GM12878 (cell line): Measurements from ENCODE around the gene PC. TPM values are rescaled to one million over a fixed set of nuclear protein-coding genes. Genes with fewer than 3 reads are reported as not detected.

Experiments
- ATAC-seq: fragments of 200-7000 bp; cut with Tn5 transposase; 3 replicates; pipeline ENCODE4 v1.9.1; 2020; ENCODE audit warnings: mild to moderate bottlenecking, moderate library complexity
- BruUV-seq: library from RNA; stranded (reverse); fragments of 400-500 nt; replicated peaks from 2 replicates; lab custom pipeline; 2021; lab: Mats Ljungman, UMichigan
- CTCF ChIA-PET: fragments of 300-600 bp; sonication (Branson Sonifier 250); formaldehyde crosslinking; extraction: SDS; loops from one replicate; lab custom pipeline; 2021; ENCODE audit warnings: inconsistent platforms; lab: Yijun Ruan, JAX
- POLR2A ChIA-PET: fragments of 350-600 bp; formaldehyde crosslinking; extraction: SDS; loops from one replicate; lab custom pipeline; 2021; ENCODE audit warnings: inconsistent platforms; lab: Charles Lee
- RAD21 ChIA-PET: fragments of 300-600 bp; sonication (Branson Sonifier 250); formaldehyde crosslinking; loops from one replicate; lab custom pipeline; 2023; ENCODE audit warnings: antibody characterized with exemption; ENCODE audit not compliant: unreplicated experiment; lab: Charles Lee
- SMC1A ChIA-PET: fragments of 300-600 bp; sonication (Branson Sonifier 250); formaldehyde crosslinking; loops from one replicate; lab custom pipeline; 2023; ENCODE audit not compliant: unreplicated experiment, uncharacterized antibody; lab: Charles Lee
- DNase-seq: peaks from one replicate; pipeline ENCODE4 v3.0.0-alpha.2; 2011; ENCODE audit warnings: low read depth, low spot score
- FAIRE-seq: peaks from 3 replicates; lab custom pipeline; 2011; peaks lifted over from hg19 to GRCh38; lab: Jason Lieb, UNC
- H2AFZ ChIP-seq: 2 replicates; pipeline ENCODE4 v1.6.0; 2011; ENCODE audit warnings: low read depth, low read length, control low read depth; ENCODE audit not compliant: control insufficient read depth
- H3K27ac ChIP-seq: 2 replicates; pipeline ENCODE4 v1.5.1; 2011; ENCODE audit warnings: control low read depth; ENCODE audit not compliant: control insufficient read depth, insufficient read depth
- H3K27me3 ChIP-seq, 2 experiments: replicated peaks in 1 of 2; 2 replicates each; pipeline versions ENCODE4 v1.6.0 to v1.6.1; 2011; ENCODE audit warnings: low read length in 1 of 2; ENCODE audit not compliant: control insufficient read depth in 2 of 2, insufficient read depth in 2 of 2
- H3K36me3 ChIP-seq, 2 experiments: 2 replicates each; pipeline ENCODE4 v1.5.1; 2011; ENCODE audit warnings: low read length in 1 of 2; ENCODE audit not compliant: control insufficient read depth in 2 of 2, insufficient read depth in 2 of 2
- H3K4me1 ChIP-seq: 2 replicates; pipeline ENCODE4 v1.6.1; 2011; ENCODE audit warnings: mild to moderate bottlenecking, low read length, moderate library complexity, mixed read lengths; ENCODE audit not compliant: control insufficient read depth, insufficient read depth
- H3K4me2 ChIP-seq: 2 replicates; pipeline ENCODE4 v1.6.0; 2011; ENCODE audit warnings: control low read depth; ENCODE audit not compliant: control insufficient read depth, insufficient read depth
- H3K4me3 ChIP-seq: fragments of 200-600 bp; sonication (generic); 2 replicates; pipeline ENCODE4 v1.5.1; 2016
- H3K79me2 ChIP-seq: 2 replicates; pipeline ENCODE4 v1.6.0; 2011; ENCODE audit warnings: low read length; ENCODE audit not compliant: control insufficient read depth, insufficient read depth
- H3K9ac ChIP-seq: 2 replicates; pipeline ENCODE4 v1.8.0; 2011; ENCODE audit warnings: low read length, control low read depth, mixed read lengths; ENCODE audit not compliant: control insufficient read depth, insufficient read depth
- H3K9me3 ChIP-seq: replicated peaks from 3 replicates; pipeline ENCODE4 v1.5.1; 2011; ENCODE audit warnings: mild to moderate bottlenecking, low read length; ENCODE audit not compliant: control insufficient read depth, insufficient read depth
- H4K20me1 ChIP-seq: 2 replicates; pipeline ENCODE4 v1.6.0; 2011; ENCODE audit not compliant: control insufficient read depth, insufficient read depth
- CEBPB ChIP-seq, 2 experiments: fragments of 150-350 bp in 1 of 2; IDR thresholded peaks; 2 replicates each; pipeline ENCODE4 v1.6.1; 2012 to 2014; ENCODE audit warnings: low read depth in 2 of 2, low read length in 2 of 2, borderline replicate concordance in 1 of 2, inconsistent platforms in 1 of 2
- EZH2 ChIP-seq: IDR thresholded peaks from 2 replicates; pipeline ENCODE4 v1.6.1; 2012; ENCODE audit warnings: low read depth, mild to moderate bottlenecking, control low read depth, inconsistent platforms, low read length, borderline replicate concordance; ENCODE audit not compliant: control insufficient read depth
- IKZF2 ChIP-seq, 2 experiments: fragments of 450-650 bp; IDR thresholded peaks; 2 replicates each; pipeline ENCODE4 v1.6.1; 2017; ENCODE audit warnings: mild to moderate bottlenecking in 2 of 2, moderate library complexity in 2 of 2
- KLF5 ChIP-seq: fragments of 450-650 bp; IDR thresholded peaks from 2 replicates; pipeline ENCODE4 v1.6.1; 2014; ENCODE audit warnings: mild to moderate bottlenecking; ENCODE audit not compliant: partially characterized antibody
- RCOR1 ChIP-seq: conservative IDR thresholded peaks from 2 replicates; pipeline ENCODE4 v1.6.1; 2012; ENCODE audit warnings: low read depth, low read length, improper control_type of control experiment
- SREBF2 ChIP-seq: IDR thresholded peaks from 2 replicates; pipeline ENCODE4 v1.6.1; 2012; ENCODE audit warnings: mild to moderate bottlenecking, low read length
- ZNF207 ChIP-seq: fragments of 450-650 bp; IDR thresholded peaks from 2 replicates; pipeline ENCODE4 v1.6.1; 2014; ENCODE audit warnings: antibody characterized with exemption, mild to moderate bottlenecking, borderline replicate concordance
- ZNF384 ChIP-seq: IDR thresholded peaks from 2 replicates; pipeline ENCODE4 v1.6.1; 2012; ENCODE audit warnings: low read depth, mild to moderate bottlenecking, low read length, improper control_type of control experiment, borderline replicate concordance
- ZZZ3 ChIP-seq: IDR thresholded peaks from 2 replicates; pipeline ENCODE4 v1.6.1; 2011; ENCODE audit warnings: low read depth; ENCODE audit not compliant: control insufficient read depth, insufficient read length
- WGBS: methylation state at CpG from one replicate; pipeline ENCODE4 v1.1.6; 2016; ENCODE audit warnings: low lambda C conversion rate; ENCODE audit not compliant: insufficient replicate concordance, insufficient coverage; ENCODE audit errors: missing lambda C conversion rate; 5-methylcytosine and 5-hydroxymethylcytosine counted together
- in situ Hi-C: fragments of 300-500 bp; cut with MboI; formaldehyde crosslinking; loops from 9 replicates; pipeline ENCODE4 v1.14.3; 2018; ENCODE audit warnings: mixed read lengths
- intact Hi-C: fragments of 100-400 bp; cut with micrococcal nuclease; formaldehyde crosslinking; loops from one replicate; pipeline ENCODE4 v1.14.2; 2022; ENCODE audit not compliant: unreplicated experiment
- polyA plus RNA-seq, 11 experiments: library from polyadenylated mRNA; depleted of rRNA in 4 of 11; unstranded in 6 of 11; stranded (reverse) in 5 of 11; fragments of >200 nt; fragmentation: Nextera tagmentation in 4 of 11; fragmentation: Illumina TruSeq in 1 of 11; extraction: Ambion mirVana in 4 of 11; extraction: Trizol in 1 of 11; gene quantifications; 1 replicate in 1 of 11; 2 replicates in 10 of 11; pipeline versions ENCODE4 v1.2.1 to v1.2.3, GENCODE V29; 2011 to 2016; ENCODE audit warnings: inconsistent platforms in 2 of 11, missing spikeins in 2 of 11, low read depth in 1 of 11
- total RNA-seq, 4 experiments: library from RNA; depleted of rRNA in 3 of 4; stranded (reverse); fragments of >200 nt in 3 of 4; fragmentation: Illumina TruSeq in 1 of 4; extraction: Trizol in 1 of 4; gene quantifications; 2 replicates each; pipeline versions ENCODE4 v1.2.1 to v1.2.3, GENCODE V29; 2013 to 2021
- TF ChIP-seq, protein P1 (sequence below): fragments of 450-650 bp; IDR thresholded peaks from 2 replicates; pipeline ENCODE4 v1.6.1; 2018; ENCODE audit warnings: mild to moderate bottlenecking, low read depth, moderate library complexity; ENCODE audit not compliant: partially characterized antibody
- TF ChIP-seq, protein P2 (sequence below): fragments of 450-650 bp; formaldehyde crosslinking; IDR thresholded peaks from 2 replicates; pipeline ENCODE4 v1.4.0; 2022; ENCODE audit warnings: mild to moderate bottlenecking, moderate library complexity
- TF ChIP-seq, protein P3 (sequence below): fragments of 150-350 bp; IDR thresholded peaks from 2 replicates; pipeline ENCODE4 v1.6.1; 2016; ENCODE audit warnings: low read depth, low read length

PC gene
- total and polyA plus RNA-seq, 10 of the 15 experiments (the other 5 are each of a cell fraction or from before 2014, with no cell fraction given): 0.22 to 10.3 (median 4.5) TPM

DNA sequence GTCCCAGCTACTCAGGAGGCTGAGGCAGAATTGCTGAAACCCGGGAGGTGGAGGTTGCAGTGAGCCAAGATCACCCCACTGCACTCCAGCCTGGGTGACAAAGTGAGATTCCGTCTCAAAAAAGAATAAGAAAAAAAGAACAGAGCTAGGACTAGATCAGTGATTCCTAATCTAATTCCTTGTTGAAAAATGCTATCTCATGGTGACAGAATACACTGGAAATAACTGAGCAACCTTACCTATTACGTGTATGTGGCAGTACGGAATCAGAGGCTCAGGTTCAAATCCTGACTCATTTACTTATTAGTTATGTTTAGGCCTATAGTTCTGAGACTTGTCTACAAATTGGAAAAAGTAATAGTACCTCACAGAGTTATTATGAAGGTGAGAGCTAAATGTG is 134.5 kb downstream of the PC start:
- Histone ChIP-seq H2AFZ (no peak overlapping the region), H3K9ac (no peak overlapping the region), H3K79me2 (no peaks in the 10 kb centered on the region), H3K4me2 (no peak overlapping the region), H3K27me3 (no peaks in the 10 kb centered on the region), H3K4me1 (no peaks in the 10 kb centered on the region; the same call in 1 of the 2 replicates), H3K4me3 (no peak overlapping the region), H3K9me3 (no peaks in the 10 kb centered on the region), H4K20me1 (no peaks in the 10 kb centered on the region), H3K27ac (no peak overlapping the region), H3K36me3 (no peaks in the 10 kb centered on the region)
- no TSS peak for BruUV-seq
- FAIRE-seq (no peak), DNase-seq (no peak), ATAC-seq (no peak)
- TF ChIP-seq RCOR1 (no peak), CEBPB (IDR thresholded peaks at IDR 0.05; ENCODE audit: borderline replicate concordance in 1 of 2, low read depth in 2 of 2, low read length in 2 of 2) (no peak), ZNF207 (no peak), ZNF384 (no peak), EZH2 (no peak), ZZZ3 (no peak), IKZF2 (IDR thresholded peaks at IDR 0.05) (no peak), SREBF2 (no peak), KLF5 (no peak)
- TF ChIP-seq, protein P1, sequence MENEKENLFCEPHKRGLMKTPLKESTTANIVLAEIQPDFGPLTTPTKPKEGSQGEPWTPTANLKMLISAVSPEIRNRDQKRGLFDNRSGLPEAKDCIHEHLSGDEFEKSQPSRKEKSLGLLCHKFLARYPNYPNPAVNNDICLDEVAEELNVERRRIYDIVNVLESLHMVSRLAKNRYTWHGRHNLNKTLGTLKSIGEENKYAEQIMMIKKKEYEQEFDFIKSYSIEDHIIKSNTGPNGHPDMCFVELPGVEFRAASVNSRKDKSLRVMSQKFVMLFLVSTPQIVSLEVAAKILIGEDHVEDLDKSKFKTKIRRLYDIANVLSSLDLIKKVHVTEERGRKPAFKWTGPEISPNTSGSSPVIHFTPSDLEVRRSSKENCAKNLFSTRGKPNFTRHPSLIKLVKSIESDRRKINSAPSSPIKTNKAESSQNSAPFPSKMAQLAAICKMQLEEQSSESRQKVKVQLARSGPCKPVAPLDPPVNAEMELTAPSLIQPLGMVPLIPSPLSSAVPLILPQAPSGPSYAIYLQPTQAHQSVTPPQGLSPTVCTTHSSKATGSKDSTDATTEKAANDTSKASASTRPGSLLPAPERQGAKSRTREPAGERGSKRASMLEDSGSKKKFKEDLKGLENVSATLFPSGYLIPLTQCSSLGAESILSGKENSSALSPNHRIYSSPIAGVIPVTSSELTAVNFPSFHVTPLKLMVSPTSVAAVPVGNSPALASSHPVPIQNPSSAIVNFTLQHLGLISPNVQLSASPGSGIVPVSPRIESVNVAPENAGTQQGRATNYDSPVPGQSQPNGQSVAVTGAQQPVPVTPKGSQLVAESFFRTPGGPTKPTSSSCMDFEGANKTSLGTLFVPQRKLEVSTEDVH: no peak
- TF ChIP-seq, protein P2, sequence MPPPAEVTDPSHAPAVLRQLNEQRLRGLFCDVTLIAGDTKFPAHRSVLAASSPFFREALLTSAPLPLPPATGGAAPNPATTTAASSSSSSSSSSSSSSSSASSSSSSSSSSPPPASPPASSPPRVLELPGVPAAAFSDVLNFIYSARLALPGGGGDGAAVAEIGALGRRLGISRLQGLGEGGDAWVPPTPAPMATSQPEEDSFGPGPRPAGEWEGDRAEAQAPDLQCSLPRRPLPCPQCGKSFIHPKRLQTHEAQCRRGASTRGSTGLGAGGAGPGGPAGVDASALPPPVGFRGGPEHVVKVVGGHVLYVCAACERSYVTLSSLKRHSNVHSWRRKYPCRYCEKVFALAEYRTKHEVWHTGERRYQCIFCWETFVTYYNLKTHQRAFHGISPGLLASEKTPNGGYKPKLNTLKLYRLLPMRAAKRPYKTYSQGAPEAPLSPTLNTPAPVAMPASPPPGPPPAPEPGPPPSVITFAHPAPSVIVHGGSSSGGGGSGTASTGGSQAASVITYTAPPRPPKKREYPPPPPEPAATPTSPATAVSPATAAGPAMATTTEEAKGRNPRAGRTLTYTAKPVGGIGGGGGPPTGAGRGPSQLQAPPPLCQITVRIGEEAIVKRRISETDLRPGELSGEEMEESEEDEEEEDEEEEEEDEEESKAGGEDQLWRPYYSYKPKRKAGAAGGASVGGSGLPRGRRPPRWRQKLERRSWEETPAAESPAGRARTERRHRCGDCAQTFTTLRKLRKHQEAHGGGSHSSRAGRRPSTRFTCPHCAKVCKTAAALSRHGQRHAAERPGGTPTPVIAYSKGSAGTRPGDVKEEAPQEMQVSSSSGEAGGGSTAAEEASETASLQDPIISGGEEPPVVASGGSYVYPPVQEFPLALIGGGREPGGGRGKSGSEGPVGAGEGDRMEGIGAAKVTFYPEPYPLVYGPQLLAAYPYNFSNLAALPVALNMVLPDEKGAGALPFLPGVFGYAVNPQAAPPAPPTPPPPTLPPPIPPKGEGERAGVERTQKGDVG: no peak
- TF ChIP-seq, protein P3, sequence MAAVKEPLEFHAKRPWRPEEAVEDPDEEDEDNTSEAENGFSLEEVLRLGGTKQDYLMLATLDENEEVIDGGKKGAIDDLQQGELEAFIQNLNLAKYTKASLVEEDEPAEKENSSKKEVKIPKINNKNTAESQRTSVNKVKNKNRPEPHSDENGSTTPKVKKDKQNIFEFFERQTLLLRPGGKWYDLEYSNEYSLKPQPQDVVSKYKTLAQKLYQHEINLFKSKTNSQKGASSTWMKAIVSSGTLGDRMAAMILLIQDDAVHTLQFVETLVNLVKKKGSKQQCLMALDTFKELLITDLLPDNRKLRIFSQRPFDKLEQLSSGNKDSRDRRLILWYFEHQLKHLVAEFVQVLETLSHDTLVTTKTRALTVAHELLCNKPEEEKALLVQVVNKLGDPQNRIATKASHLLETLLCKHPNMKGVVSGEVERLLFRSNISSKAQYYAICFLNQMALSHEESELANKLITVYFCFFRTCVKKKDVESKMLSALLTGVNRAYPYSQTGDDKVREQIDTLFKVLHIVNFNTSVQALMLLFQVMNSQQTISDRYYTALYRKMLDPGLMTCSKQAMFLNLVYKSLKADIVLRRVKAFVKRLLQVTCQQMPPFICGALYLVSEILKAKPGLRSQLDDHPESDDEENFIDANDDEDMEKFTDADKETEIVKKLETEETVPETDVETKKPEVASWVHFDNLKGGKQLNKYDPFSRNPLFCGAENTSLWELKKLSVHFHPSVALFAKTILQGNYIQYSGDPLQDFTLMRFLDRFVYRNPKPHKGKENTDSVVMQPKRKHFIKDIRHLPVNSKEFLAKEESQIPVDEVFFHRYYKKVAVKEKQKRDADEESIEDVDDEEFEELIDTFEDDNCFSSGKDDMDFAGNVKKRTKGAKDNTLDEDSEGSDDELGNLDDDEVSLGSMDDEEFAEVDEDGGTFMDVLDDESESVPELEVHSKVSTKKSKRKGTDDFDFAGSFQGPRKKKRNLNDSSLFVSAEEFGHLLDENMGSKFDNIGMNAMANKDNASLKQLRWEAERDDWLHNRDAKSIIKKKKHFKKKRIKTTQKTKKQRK: no peak
- 100% methylated on average over 4 of the region's 4 CpGs for WGBS
- ChIA-PET POLR2A (no interaction called here), RAD21 (no interaction called here), SMC1A (no interaction called here), CTCF (interaction anchor here (0.6 to 1.2 kb wide), 2 partner anchors 10 to 97 kb away, joined by 3 to 7 read pairs; no protein-coding TSS in a partner anchor)
- in situ Hi-C loops (no loop called here), intact Hi-C loops (no loop called here)
